AG04450 (cell line): Measurements from ENCODE around the gene MAML1. TPM values are rescaled to one million over a fixed set of nuclear protein-coding genes. Genes with fewer than 3 reads are reported as not detected.

Experiments used
- CTCF ChIA-PET: fragments of 300-600, 350-600 bp; formaldehyde crosslinking; extraction: SDS; loops from one replicate; lab custom pipeline; 2022; ENCODE audit warnings: antibody characterized with exemption, inconsistent platforms; lab: Charles Lee
- POLR2A ChIA-PET: fragments of 350-600 bp; formaldehyde crosslinking; extraction: SDS; loops from one replicate; lab custom pipeline; 2021; ENCODE audit warnings: antibody characterized with exemption, inconsistent platforms; lab: Yijun Ruan, JAX
- DNase-seq: peaks from one replicate; pipeline ENCODE4 v3.0.0-alpha.2; 2011; ENCODE audit warnings: low read depth, low spot score
- H3K27ac ChIP-seq: one replicate; pipeline ENCODE4 v1.5.1; 2012; ENCODE audit warnings: low read depth, low read length, control low read depth
- H3K27me3 ChIP-seq: one replicate; pipeline ENCODE4 v1.6.0; 2012; ENCODE audit warnings: low read length; ENCODE audit not compliant: control insufficient read depth, insufficient read depth
- H3K4me3 ChIP-seq: 2 replicates; pipeline ENCODE4 v1.5.1; 2011; ENCODE audit warnings: mild to moderate bottlenecking, low read depth, low read length, control low read depth
- H3K9me3 ChIP-seq: 2 replicates; pipeline ENCODE4 v1.5.1; 2012; ENCODE audit warnings: low read length; ENCODE audit not compliant: control insufficient read depth, insufficient read depth
- CTCF ChIP-seq: IDR thresholded peaks from 2 replicates; pipeline ENCODE4 v1.5.1; 2011; ENCODE audit warnings: low read depth, low read length, control low read depth, inconsistent platforms
- polyA plus RNA-seq: library from polyadenylated mRNA; depleted of rRNA; stranded (reverse); fragments of >200 nt; gene quantifications from 2 replicates; pipeline ENCODE4 v1.2.3, GENCODE V29; 2011

Gene MAML1
- polyA plus RNA-seq, 1 experiment: 4.9 TPM

DNA sequence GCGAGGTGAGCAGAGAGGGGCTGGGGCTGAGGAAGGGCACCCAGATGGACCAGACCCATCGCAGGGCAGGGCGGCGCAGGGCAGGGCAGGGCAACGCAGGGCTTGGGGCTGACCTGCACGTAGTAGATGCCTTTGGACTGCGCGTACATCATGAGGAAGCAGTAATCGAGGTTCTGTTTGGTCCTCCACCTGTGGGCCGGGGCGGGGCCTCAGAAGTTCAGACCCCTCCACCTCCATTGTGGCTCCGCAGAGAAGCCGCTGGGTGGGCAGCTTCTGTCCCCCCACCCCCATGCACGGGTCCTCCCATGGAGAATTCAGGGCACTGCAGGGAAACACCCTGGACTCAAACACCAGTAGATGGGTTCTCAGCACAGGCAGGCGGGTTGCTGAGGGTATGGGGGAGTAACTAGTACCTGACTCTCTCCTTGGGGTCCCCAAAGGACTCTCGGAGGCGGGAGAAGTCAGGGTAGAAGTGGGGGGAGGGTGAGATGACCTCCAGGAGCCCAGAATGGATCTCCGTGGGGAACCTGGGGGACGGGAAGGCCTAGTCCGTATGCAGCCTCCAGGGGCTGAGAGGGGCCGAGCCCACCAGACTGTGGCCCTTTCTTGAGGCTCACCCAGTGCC, 67.6 kb downstream of the MAML1 start:
- no peak for DNase-seq
- no peaks in the 10 kb centered on the region; the same call in 1 of the 2 replicates for H3K9me3 ChIP-seq
- no peak overlapping the region for H3K4me3 ChIP-seq
- CTCF ChIA-PET: no interaction called here
- TF ChIP-seq CTCF: no peak
- POLR2A ChIA-PET: interaction anchor here (0.7 kb wide), 1 partner anchor 68 kb away, joined by 3 read pairs; no protein-coding TSS in a partner anchor
- H3K27ac ChIP-seq: no peak overlapping the region
- H3K27me3 ChIP-seq: no peaks in the 10 kb centered on the region

DNA sequence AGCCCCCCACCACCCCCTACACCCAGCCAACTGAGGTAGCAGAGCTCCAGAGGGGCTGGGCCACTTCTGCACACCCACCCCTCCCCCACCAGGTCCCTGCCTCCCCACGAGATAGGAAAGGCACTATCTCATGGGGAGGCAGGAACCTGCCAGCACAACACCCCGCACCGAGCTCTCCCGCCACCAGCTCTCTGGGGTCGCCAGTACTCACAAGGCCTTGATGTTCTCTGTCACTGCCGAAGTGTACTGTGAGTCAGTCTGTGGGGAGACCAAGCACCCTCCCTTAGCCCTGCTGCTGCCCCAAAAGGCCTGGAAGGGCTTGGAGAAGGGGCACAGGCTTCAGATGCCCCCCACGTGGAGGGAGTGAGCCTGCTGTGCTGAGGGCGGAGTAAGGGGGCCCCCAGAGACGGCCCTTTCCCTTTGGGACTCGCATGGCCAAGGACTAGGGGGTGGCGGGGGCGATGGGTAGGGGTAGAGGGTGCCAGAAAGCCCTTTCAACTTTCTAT, 68.1 kb downstream of the MAML1 start:
- POLR2A ChIA-PET: interaction anchor here (0.7 kb wide), 1 partner anchor 68 kb away, joined by 3 read pairs; no protein-coding TSS in a partner anchor
- H3K4me3 ChIP-seq: no peak overlapping the region
- no peaks in the 10 kb centered on the region for H3K27me3 ChIP-seq
- TF ChIP-seq CTCF: no peak
- no peaks in the 10 kb centered on the region; the same call in 1 of the 2 replicates for H3K9me3 ChIP-seq
- H3K27ac ChIP-seq: no peak overlapping the region
- CTCF ChIA-PET: no interaction called here
- DNase-seq: no peak

- TF ChIP-seq CTCF: peak; percentile 56
- POLR2A ChIA-PET: no interaction called here
- Histone ChIP-seq H3K9me3 (no peaks in the 10 kb centered on the region; the same call in 1 of the 2 replicates), H3K4me3 (no peak overlapping the region), H3K27ac (no peak overlapping the region), H3K27me3 (no peaks in the 10 kb centered on the region)
- DNase-seq: no peak
- CTCF ChIA-PET: interaction anchor here (0.5 to 1.2 kb wide), 8 partner anchors 10 to 85 kb away, joined by 3 to 8 read pairs (median 4); no protein-coding TSS in a partner anchor
Measured at GRCh38 chr5:179801304-179802206, 68.9 kb downstream of the MAML1 start.

DNA sequence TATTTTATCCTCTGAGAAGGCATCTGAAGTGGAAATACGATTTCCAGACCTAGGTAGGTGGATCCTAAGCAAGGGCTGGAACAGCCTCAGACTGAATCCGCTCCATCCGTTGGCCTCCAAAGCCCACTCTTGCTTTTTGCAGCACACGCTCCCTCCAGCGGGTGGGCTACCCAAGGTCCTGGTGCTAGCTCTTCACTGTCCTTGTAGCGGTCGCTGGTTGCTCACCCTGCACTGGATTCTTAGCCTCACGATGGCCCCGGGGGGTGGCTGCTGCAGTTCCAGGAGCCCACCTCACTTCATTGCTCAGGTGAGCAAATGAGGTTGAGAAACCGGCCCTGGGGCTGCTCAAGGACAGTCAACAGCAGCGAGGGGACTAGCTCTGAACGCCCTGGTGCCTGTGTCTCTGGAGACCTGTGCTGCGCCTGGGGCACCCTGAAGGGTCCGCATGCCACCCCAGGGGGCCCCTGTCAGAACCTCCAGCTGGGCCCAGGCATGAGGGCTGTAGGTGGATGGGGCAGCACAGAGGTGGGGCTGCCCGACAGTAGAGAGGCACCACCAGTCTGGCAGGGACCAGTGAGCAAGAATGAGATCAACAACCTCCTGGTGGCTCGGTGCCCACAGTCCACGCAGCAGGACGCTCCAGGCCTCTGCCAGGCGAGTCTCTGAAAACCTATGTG, 69.7 kb downstream of the MAML1 start:
- ChIA-PET CTCF (interaction anchor here (0.5 to 1.2 kb wide), 8 partner anchors 10 to 86 kb away, joined by 3 to 8 read pairs (median 4); no protein-coding TSS in a partner anchor), POLR2A (no interaction called here)
- H3K9me3 ChIP-seq: no peaks in the 10 kb centered on the region; the same call in 1 of the 2 replicates
- no peak for DNase-seq
- TF ChIP-seq CTCF: no peak
- no peaks in the 10 kb centered on the region for H3K27me3 ChIP-seq
- H3K27ac ChIP-seq: no peak overlapping the region
- H3K4me3 ChIP-seq: no peak overlapping the region
